HepG2 (cell line): ENCODE measurements around the gene SLC6A9. TPM values are rescaled to one million over a fixed set of nuclear protein-coding genes. Genes with fewer than 3 reads are reported as not detected.

Source experiments
- ATAC-seq: fragments of 200-7000 bp; cut with Tn5 transposase; 3 replicates; pipeline ENCODE4 v1.9.1; 2020; ENCODE audit warnings: mild to moderate bottlenecking, moderate library complexity
- BruUV-seq: library from RNA; stranded (reverse); fragments of 400-500 nt; replicated peaks from 2 replicates; lab custom pipeline; 2021; lab: Mats Ljungman, UMichigan
- CTCF ChIA-PET: fragments of 300-600 bp; formaldehyde crosslinking; extraction: SDS; loops from one replicate; lab custom pipeline; 2021; ENCODE audit warnings: low total read pairs, inconsistent platforms, low intra/inter-chr PET ratio; lab: Yijun Ruan, JAX
- POLR2A ChIA-PET: fragments of 350-600 bp; sonication (Branson Sonifier 250); formaldehyde crosslinking; loops from one replicate; lab custom pipeline; 2020; ENCODE audit warnings: antibody characterized with exemption, inconsistent platforms; lab: Yijun Ruan, JAX
- DNase-seq: peaks from one replicate; pipeline ENCODE4 v3.0.0-alpha.2; 2015; ENCODE audit warnings: low spot score
- FAIRE-seq: peaks from 3 replicates; lab custom pipeline; 2011; peaks lifted over from hg19 to GRCh38; lab: Jason Lieb, UNC
- H2AFZ ChIP-seq: one replicate; pipeline ENCODE4 v1.6.1; 2011; ENCODE audit warnings: low read length, inconsistent platforms
- H3K27ac ChIP-seq: fragments of 300-600 bp; 3 replicates; pipeline ENCODE4 v1.8.0; 2011; ENCODE audit warnings: mixed run types, mild to moderate bottlenecking, mixed read lengths, low read length, inconsistent platforms; ENCODE audit not compliant: insufficient read depth; ENCODE audit errors: extremely low read length
- H3K27me3 ChIP-seq, 2 experiments: fragments of 200-600 bp in 1 of 2; 2 replicates in 1 of 2; 3 replicates in 1 of 2; pipeline versions ENCODE4 v1.6.0 to v1.8.0; 2011; ENCODE audit warnings: low read length in 2 of 2, mild to moderate bottlenecking in 2 of 2, moderate library complexity in 2 of 2, inconsistent platforms in 1 of 2; ENCODE audit not compliant: insufficient read depth in 2 of 2, control insufficient read depth in 1 of 2
- H3K36me3 ChIP-seq, 2 experiments: fragments of 200-600 bp in 1 of 2; replicated peaks in 1 of 2; 2 replicates in 1 of 2; 3 replicates in 1 of 2; pipeline versions ENCODE4 v1.5.1 to v1.8.0; 2011; ENCODE audit warnings: low read length in 2 of 2, inconsistent platforms in 1 of 2; ENCODE audit not compliant: insufficient read depth in 2 of 2, control insufficient read depth in 1 of 2
- H3K4me1 ChIP-seq: 2 replicates; pipeline ENCODE4 v1.5.1; 2012; ENCODE audit warnings: low read length, inconsistent platforms; ENCODE audit not compliant: insufficient read depth
- H3K4me2 ChIP-seq: 2 replicates; pipeline ENCODE4 v1.6.0; 2011; ENCODE audit warnings: low read depth, low read length, inconsistent platforms
- H3K4me3 ChIP-seq, 3 experiments: fragments of 200-600 bp in 1 of 3; sonication (generic), shearing (Covaris generic) in 1 of 3; replicated peaks in 1 of 3; 2 replicates each; pipeline ENCODE4 v1.5.1; 2011 to 2016; ENCODE audit warnings: low read length in 3 of 3, inconsistent platforms in 2 of 3, low read depth in 2 of 3, mild to moderate bottlenecking in 2 of 3, control low read depth in 1 of 3, mixed read lengths in 1 of 3; ENCODE audit not compliant: insufficient read depth in 1 of 3
- H3K79me2 ChIP-seq: one replicate; pipeline ENCODE4 v1.6.1; 2011; ENCODE audit warnings: low read length, inconsistent platforms; ENCODE audit not compliant: insufficient read depth
- H3K9ac ChIP-seq: 2 replicates; pipeline ENCODE4 v1.6.0; 2011; ENCODE audit warnings: mild to moderate bottlenecking, low read depth, low read length, inconsistent platforms; ENCODE audit not compliant: insufficient read depth
- H3K9me3 ChIP-seq: 2 replicates; pipeline ENCODE4 v1.5.1; 2012; ENCODE audit warnings: mild to moderate bottlenecking, low read length
- H4K20me1 ChIP-seq: 2 replicates; pipeline ENCODE4 v1.6.0; 2011; ENCODE audit warnings: inconsistent platforms, mild to moderate bottlenecking, low read length, moderate library complexity; ENCODE audit not compliant: insufficient read depth
- ATF2 ChIP-seq: sonication (generic); formaldehyde crosslinking; IDR thresholded peaks from 2 replicates; pipeline ENCODE4 v1.4.0; 2020; ENCODE audit warnings: missing genetic modification reagents
- CBX5 ChIP-seq: sonication (generic); formaldehyde crosslinking; IDR thresholded peaks from 2 replicates; pipeline ENCODE4 v1.4.0; 2020; ENCODE audit warnings: missing genetic modification reagents, borderline replicate concordance
- CREM ChIP-seq, 2 experiments: sonication (generic) in 1 of 2; formaldehyde crosslinking in 1 of 2; IDR thresholded peaks; 2 replicates each; pipeline versions ENCODE4 v1.4.0 to v1.6.1; 2016 to 2020; ENCODE audit warnings: antibody characterized with exemption in 1 of 2, mild to moderate bottlenecking in 1 of 2, missing genetic modification reagents in 1 of 2
- HIC2 ChIP-seq: sonication (generic); formaldehyde crosslinking; IDR thresholded peaks from 2 replicates; pipeline ENCODE4 v1.9.0; 2022; ENCODE audit warnings: low read depth, missing genetic modification reagents
- NR1H2 ChIP-seq: sonication (generic); formaldehyde crosslinking; IDR thresholded peaks from 2 replicates; pipeline ENCODE4 v1.8.1; 2022; ENCODE audit warnings: low read depth, missing genetic modification reagents, borderline replicate concordance
- PHF5A ChIP-seq: IDR thresholded peaks from one replicate; pipeline ENCODE4 v1.6.1; 2018; ENCODE audit warnings: low read depth, missing genetic modification reagents; ENCODE audit not compliant: unreplicated experiment
- PLSCR1 ChIP-seq: sonication (generic); formaldehyde crosslinking; IDR thresholded peaks from 2 replicates; pipeline ENCODE4 v1.5.0; 2020; ENCODE audit warnings: missing genetic modification reagents, mild to moderate bottlenecking, borderline replicate concordance
- ZBTB33 ChIP-seq: sonication (generic); formaldehyde crosslinking; IDR thresholded peaks from 2 replicates; pipeline ENCODE4 v1.4.0; 2020; ENCODE audit warnings: missing genetic modification reagents
- ZFP36L1 ChIP-seq: sonication (generic); formaldehyde crosslinking; IDR thresholded peaks from 2 replicates; pipeline ENCODE4 v1.8.0; 2022; ENCODE audit warnings: mild to moderate bottlenecking, missing genetic modification reagents, moderate library complexity
- ZNF709 ChIP-seq: sonication (generic); formaldehyde crosslinking; IDR thresholded peaks from 2 replicates; pipeline ENCODE4 v1.5.0; 2020; ENCODE audit warnings: mild to moderate bottlenecking, missing genetic modification reagents
- WGBS: methylation state at CpG from one replicate; pipeline ENCODE4 v1.1.6; 2017; ENCODE audit warnings: low lambda C conversion rate; 5-methylcytosine and 5-hydroxymethylcytosine counted together
- in situ Hi-C: cut with HindIII; loops from 2 replicates; pipeline ENCODE4 v1.10.0; 2017; ENCODE audit warnings: low pct_unique_long_range_greater_than_20kb; ENCODE audit not compliant: extremely low pct_ligation_motif_present
- intact Hi-C: fragments of 100-400 bp; cut with micrococcal nuclease; formaldehyde crosslinking; loops from one replicate; pipeline ENCODE4 v1.10.0; 2022; ENCODE audit not compliant: unreplicated experiment
- polyA plus RNA-seq, 8 experiments: library from polyadenylated mRNA; depleted of rRNA in 3 of 8; stranded (reverse) in 7 of 8; unstranded in 1 of 8; fragments of >200 nt; fragmentation: Illumina TruSeq in 4 of 8; extraction: Trizol in 4 of 8; gene quantifications; 2 replicates each; pipeline versions ENCODE4 v1.2.1 to v1.2.3, GENCODE V29; 2011 to 2016; ENCODE audit warnings: low read depth in 4 of 8, missing spikeins in 1 of 8, mixed read lengths in 1 of 8; ENCODE audit not compliant: insufficient read depth in 1 of 8
- total RNA-seq, 5 experiments: library from RNA; depleted of rRNA; stranded (reverse); fragments of >200 nt; fragmentation: Illumina TruSeq; extraction: Trizol; gene quantifications; 2 replicates each; pipeline ENCODE4 v1.2.3, GENCODE V29; 2016; ENCODE audit warnings: low read depth in 1 of 5
- TF ChIP-seq, protein P1 (sequence below): sonication (generic); formaldehyde crosslinking; conservative IDR thresholded peaks from 2 replicates; pipeline ENCODE4 v1.8.0; 2022; ENCODE audit warnings: low read depth, missing genetic modification reagents
- TF ChIP-seq, protein P2 (sequence below): sonication (generic); formaldehyde crosslinking; IDR thresholded peaks from 2 replicates; pipeline ENCODE4 v1.8.0; 2022; ENCODE audit warnings: mild to moderate bottlenecking, missing genetic modification reagents, moderate library complexity
- TF ChIP-seq, protein P3 (sequence below): sonication (generic); formaldehyde crosslinking; IDR thresholded peaks from 2 replicates; pipeline ENCODE4 v1.8.1; 2023; ENCODE audit warnings: missing genetic modification reagents, mild to moderate bottlenecking, borderline replicate concordance

SLC6A9 gene
- total and polyA plus RNA-seq, 2 of the 13 experiments (the other 11 are each of a cell fraction or from before 2014, with no cell fraction given), result 8.5 to 9.9 TPM

DNA sequence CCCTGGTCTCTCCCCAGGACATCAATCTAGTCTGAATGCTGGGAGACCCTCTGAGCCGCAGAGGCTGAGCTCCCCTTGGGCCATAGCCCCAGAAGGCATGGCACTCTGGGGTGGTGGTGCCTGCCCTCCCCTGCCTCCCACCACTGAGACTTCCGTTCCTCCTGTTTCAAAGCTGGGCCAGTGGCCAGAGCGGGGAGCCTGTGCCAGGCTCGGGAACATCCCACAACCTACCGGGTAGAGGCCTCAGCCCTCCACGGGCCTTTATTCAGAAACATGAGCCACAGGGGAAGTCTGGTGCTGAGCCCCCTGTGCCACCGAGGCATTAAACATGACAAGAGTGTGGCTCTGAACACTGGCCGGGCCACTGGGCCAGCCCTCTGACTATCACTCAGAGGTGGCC is 31.8 kb downstream of the SLC6A9 start (continued):
- TF ChIP-seq ZNF709, result no peak
- TF ChIP-seq PLSCR1 (CRISPR knock-in tag), result no peak
- TF ChIP-seq ATF2 (CRISPR knock-in tag), result no peak
- TF ChIP-seq, protein P1, sequence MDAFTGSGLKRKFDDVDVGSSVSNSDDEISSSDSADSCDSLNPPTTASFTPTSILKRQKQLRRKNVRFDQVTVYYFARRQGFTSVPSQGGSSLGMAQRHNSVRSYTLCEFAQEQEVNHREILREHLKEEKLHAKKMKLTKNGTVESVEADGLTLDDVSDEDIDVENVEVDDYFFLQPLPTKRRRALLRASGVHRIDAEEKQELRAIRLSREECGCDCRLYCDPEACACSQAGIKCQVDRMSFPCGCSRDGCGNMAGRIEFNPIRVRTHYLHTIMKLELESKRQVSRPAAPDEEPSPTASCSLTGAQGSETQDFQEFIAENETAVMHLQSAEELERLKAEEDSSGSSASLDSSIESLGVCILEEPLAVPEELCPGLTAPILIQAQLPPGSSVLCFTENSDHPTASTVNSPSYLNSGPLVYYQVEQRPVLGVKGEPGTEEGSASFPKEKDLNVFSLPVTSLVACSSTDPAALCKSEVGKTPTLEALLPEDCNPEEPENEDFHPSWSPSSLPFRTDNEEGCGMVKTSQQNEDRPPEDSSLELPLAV (CRISPR knock-in tag), result no peak

GRCh38 chr1:43998000-43998378 is 33.3 kb downstream of the SLC6A9 start:
- FAIRE-seq, result no peak
- peaks cover 6 to 17% of the 10 kb centered on the region in 2 experiments; a peak in 4 of 5 replicates for H3K36me3 ChIP-seq
- no peak for DNase-seq
- no peak overlapping the region for H2AFZ ChIP-seq
- no peaks in the 10 kb centered on the region for H3K9me3 ChIP-seq
- H3K9ac ChIP-seq, result no peak overlapping the region
- WGBS, result 91% methylated on average over 11 of the region's 11 CpGs
- no peak for ATAC-seq
- H3K79me2 ChIP-seq, result no peaks in the 10 kb centered on the region
- no peak overlapping the region for H3K27ac ChIP-seq
- intact Hi-C loops (no loop called here), in situ Hi-C loops (loop anchor here (5.0 kb wide), 1 partner anchor 34 kb away; the partner anchor contains the start of gene SLC6A9)
- no peaks in the 10 kb centered on the region for H4K20me1 ChIP-seq
- ChIA-PET CTCF (no interaction called here), POLR2A (interaction anchor here (1.4 kb wide), 1 partner anchor 33 kb away, joined by 4 read pairs; the partner anchor contains the start of gene SLC6A9)
- H3K4me3 ChIP-seq, result no peak overlapping the region
- H3K4me2 ChIP-seq, result no peak overlapping the region
- H3K27me3 ChIP-seq, result no peaks in the 10 kb centered on the region
- TSS peak; percentile 4 for BruUV-seq
- H3K4me1 ChIP-seq, result peaks cover 36% of the 10 kb centered on the region
- TF ChIP-seq HIC2 (CRISPR knock-in tag) (no peak), PHF5A (no peak), NR1H2 (CRISPR knock-in tag) (no peak), CREM (IDR thresholded peaks at IDR 0.05) (no peak), CREM (CRISPR knock-in tag; IDR thresholded peaks at IDR 0.05) (no peak), CBX5 (CRISPR knock-in tag) (no peak), ZBTB33 (CRISPR knock-in tag) (no peak), ZFP36L1 (CRISPR knock-in tag) (no peak)
- TF ChIP-seq, protein P2, sequence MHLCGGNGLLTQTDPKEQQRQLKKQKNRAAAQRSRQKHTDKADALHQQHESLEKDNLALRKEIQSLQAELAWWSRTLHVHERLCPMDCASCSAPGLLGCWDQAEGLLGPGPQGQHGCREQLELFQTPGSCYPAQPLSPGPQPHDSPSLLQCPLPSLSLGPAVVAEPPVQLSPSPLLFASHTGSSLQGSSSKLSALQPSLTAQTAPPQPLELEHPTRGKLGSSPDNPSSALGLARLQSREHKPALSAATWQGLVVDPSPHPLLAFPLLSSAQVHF, result no peak
- TF ChIP-seq, protein P3, sequence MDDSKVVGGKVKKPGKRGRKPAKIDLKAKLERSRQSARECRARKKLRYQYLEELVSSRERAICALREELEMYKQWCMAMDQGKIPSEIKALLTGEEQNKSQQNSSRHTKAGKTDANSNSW (CRISPR knock-in tag), result no peak
